GM19324 (cell line): ENCODE measurements around the gene BICC1.
"Not testable (repeated sequence)": the region's sequence is repeated elsewhere in the genome, so short reads cannot be mapped to it uniquely, and the experiment has no call there.

Experiments used
- ATAC-seq: cut with Tn5 transposase; IDR thresholded peaks from one replicate; pipeline ENCODE4 v1.9.1; 2021; ENCODE audit warnings: mild to moderate bottlenecking, moderate library complexity; ENCODE audit not compliant: unreplicated experiment, low FRiP score

The BICC1 gene

GRCh38 chr10:58590924-58591323 lies 78.3 kb downstream of the BICC1 start:
- no peak for ATAC-seq

GRCh38 chr10:58593008-58593407 lies 80.3 kb downstream of the BICC1 start:
- ATAC-seq: no peak

- ATAC-seq: not testable (repeated sequence)
Measured at GRCh38 chr10:58597211-58597610, 84.5 kb downstream of the BICC1 start.

- no peak for ATAC-seq
Measured at GRCh38 chr10:58599927-58600553, 87.4 kb downstream of the BICC1 start.

GRCh38 chr10:58608351-58608750 lies 95.7 kb downstream of the BICC1 start:
- no peak for ATAC-seq

GRCh38 chr10:58608826-58609531 lies 96.3 kb downstream of the BICC1 start:
- ATAC-seq: no peak

- no peak for ATAC-seq
Measured at GRCh38 chr10:58609532-58610150, 97.0 kb downstream of the BICC1 start.

- no peak for ATAC-seq
Measured at GRCh38 chr10:58615237-58615935, 102.7 kb downstream of the BICC1 start.

- ATAC-seq: no peak
Measured at GRCh38 chr10:58618158-58618676, 105.5 kb downstream of the BICC1 start.

- no peak for ATAC-seq
Measured at GRCh38 chr10:58621379-58622077, 108.9 kb downstream of the BICC1 start.

- ATAC-seq: no peak
Measured at GRCh38 chr10:58622246-58622645, 109.6 kb downstream of the BICC1 start.

- ATAC-seq: no peak
Measured at GRCh38 chr10:58625070-58625469, 112.4 kb downstream of the BICC1 start.

- ATAC-seq: no peak
Measured at GRCh38 chr10:58627392-58627791, 114.7 kb downstream of the BICC1 start.

- no peak for ATAC-seq
Measured at GRCh38 chr10:58631715-58632114, 119.0 kb downstream of the BICC1 start.

GRCh38 chr10:58632216-58632615 lies 119.5 kb downstream of the BICC1 start:
- no peak for ATAC-seq

GRCh38 chr10:58637352-58637751 lies 124.7 kb downstream of the BICC1 start:
- ATAC-seq: no peak

- no peak for ATAC-seq
Measured at GRCh38 chr10:58638388-58638787, 125.7 kb downstream of the BICC1 start.

- ATAC-seq: no peak
Measured at GRCh38 chr10:58641095-58641531, 128.4 kb downstream of the BICC1 start.

GRCh38 chr10:58641708-58642107 lies 129.0 kb downstream of the BICC1 start:
- ATAC-seq: no peak

- no peak for ATAC-seq
Measured at GRCh38 chr10:58642283-58642682, 129.6 kb downstream of the BICC1 start.
